GM08714 (cell line): ENCODE results near the gene BASP1.

Experiments
- H3K4me3 ChIP-seq: fragments of 200-500 bp; sonication (Bioruptor generic); 2 replicates; pipeline ENCODE4 v1.5.1; 2014; ENCODE audit warnings: mild to moderate bottlenecking, low read length, inconsistent platforms
- ZNF274 ChIP-seq: IDR thresholded peaks from 2 replicates; pipeline ENCODE4 v1.6.1; 2012; ENCODE audit warnings: mild to moderate bottlenecking, low read depth, low read length

The BASP1 gene

GRCh38 chr5:17212996-17213395 lies 4.4 kb upstream of the BASP1 start:
- TF ChIP-seq ZNF274 = no peak
- no peak overlapping the region for H3K4me3 ChIP-seq

GRCh38 chr5:17213938-17214337 lies 3.5 kb upstream of the BASP1 start:
- TF ChIP-seq ZNF274 = no peak
- H3K4me3 ChIP-seq = no peak overlapping the region

- no peak overlapping the region for H3K4me3 ChIP-seq
- no peak for TF ChIP-seq ZNF274
Measured at GRCh38 chr5:17214893-17215292, 2.5 kb upstream of the BASP1 start.

GRCh38 chr5:17215361-17215760 lies 2.1 kb upstream of the BASP1 start:
- TF ChIP-seq ZNF274 = no peak

GRCh38 chr5:17216176-17216973 lies 1.1 kb upstream of the BASP1 start:
- TF ChIP-seq ZNF274 = no peak

More at GRCh38 chr5:17215361-17215760, 2.1 kb upstream of the BASP1 start:
- no peak overlapping the region for H3K4me3 ChIP-seq

GRCh38 chr5:17216974-17217492 lies 398 bp upstream of the BASP1 start:
- no peak for TF ChIP-seq ZNF274
- H3K4me3 ChIP-seq = peak overlapping the region; percentile 47

More at GRCh38 chr5:17216176-17216973, 1.1 kb upstream of the BASP1 start:
- H3K4me3 ChIP-seq = peak overlapping the region; percentile 47; the same call in 1 of the 2 replicates

- no peak for TF ChIP-seq ZNF274
- peak overlapping the region; percentile 91 for H3K4me3 ChIP-seq
Measured at GRCh38 chr5:17218353-17219005, 1.0 kb downstream of the BASP1 start.

- H3K4me3 ChIP-seq = peak overlapping the region; percentile 91
- TF ChIP-seq ZNF274 = no peak
Measured at GRCh38 chr5:17219006-17219422, 1.6 kb downstream of the BASP1 start.

- TF ChIP-seq ZNF274 = no peak
- peak overlapping the region; percentile 91 for H3K4me3 ChIP-seq
Measured at GRCh38 chr5:17219469-17219868, 2.0 kb downstream of the BASP1 start.

- H3K4me3 ChIP-seq = peak overlapping the region; percentile 91
- no peak for TF ChIP-seq ZNF274
Measured at GRCh38 chr5:17219992-17220391, 2.6 kb downstream of the BASP1 start.

- H3K4me3 ChIP-seq = no peak overlapping the region; the same call in 1 of the 2 replicates
- TF ChIP-seq ZNF274 = no peak
Measured at GRCh38 chr5:17220469-17220868, 3.0 kb downstream of the BASP1 start.

- TF ChIP-seq ZNF274 = no peak
- peak overlapping the region; percentile 22 for H3K4me3 ChIP-seq
Measured at GRCh38 chr5:17221843-17222636, 4.6 kb downstream of the BASP1 start.

- no peak for TF ChIP-seq ZNF274
- peak overlapping the region; percentile 22; the same call in 1 of the 2 replicates for H3K4me3 ChIP-seq
Measured at GRCh38 chr5:17222664-17223063, 5.2 kb downstream of the BASP1 start.

GRCh38 chr5:17223367-17224185 lies 6.1 kb downstream of the BASP1 start:
- no peak overlapping the region; the same call in 1 of the 2 replicates for H3K4me3 ChIP-seq
- TF ChIP-seq ZNF274 = no peak
